GM12873 (cell line): ENCODE measurements around the gene ZKSCAN5.

Experiments
- CTCF ChIP-seq: IDR thresholded peaks from 2 replicates; pipeline ENCODE4 v1.5.1; 2012; ENCODE audit warnings: low read depth, mild to moderate bottlenecking, moderate library complexity, low read length, control low read depth; ENCODE audit not compliant: insufficient read depth; ENCODE audit errors: missing control alignments

ZKSCAN5 gene

DNA sequence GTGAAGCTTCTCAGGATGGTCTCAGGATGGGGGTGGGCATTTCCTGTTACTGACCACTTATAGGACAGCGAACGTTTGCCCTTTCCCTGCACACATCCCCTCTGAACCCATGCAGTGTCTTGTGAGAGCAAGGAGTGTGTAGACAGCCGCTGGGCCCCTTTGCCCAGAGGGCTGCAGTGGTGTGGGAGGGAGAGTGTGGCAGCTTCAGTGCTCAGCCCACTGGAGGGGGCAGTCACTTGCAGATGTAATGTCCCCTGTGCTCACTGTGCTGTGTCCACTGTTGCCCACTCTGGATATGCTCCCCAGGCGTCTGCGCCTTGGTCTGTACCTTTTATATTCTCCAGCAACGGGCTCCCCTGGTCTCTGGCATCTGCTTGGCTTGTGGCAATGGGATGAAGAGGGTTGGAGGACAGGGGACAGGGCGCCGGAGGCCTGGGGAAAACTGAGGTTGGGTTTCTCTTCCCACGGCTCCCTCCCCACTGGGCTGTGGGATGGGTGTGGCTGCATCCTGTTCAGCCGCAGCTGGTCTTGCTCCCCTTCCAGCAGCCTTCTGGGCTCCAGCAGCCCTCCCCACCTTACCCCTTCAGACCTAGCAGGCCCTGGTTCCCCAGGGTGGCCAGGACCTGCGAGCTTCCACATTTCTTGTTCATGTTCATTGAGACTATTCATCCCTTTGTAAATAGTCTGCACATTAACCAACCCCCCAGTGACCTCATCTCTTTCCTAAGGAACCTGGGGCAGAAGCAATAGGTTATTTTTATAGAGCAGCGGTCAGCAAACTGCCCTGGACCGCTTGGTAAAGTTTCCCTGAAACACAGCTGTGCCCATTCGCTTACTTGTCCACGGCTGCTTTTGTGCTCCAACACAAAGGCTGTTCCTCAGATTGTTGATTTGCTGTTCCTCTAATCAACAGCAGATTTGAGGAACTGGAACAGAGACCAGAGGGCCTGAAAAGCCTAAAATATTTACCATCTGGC, 25.7 kb upstream of the ZKSCAN5 start:
- TF ChIP-seq CTCF: no peak

DNA sequence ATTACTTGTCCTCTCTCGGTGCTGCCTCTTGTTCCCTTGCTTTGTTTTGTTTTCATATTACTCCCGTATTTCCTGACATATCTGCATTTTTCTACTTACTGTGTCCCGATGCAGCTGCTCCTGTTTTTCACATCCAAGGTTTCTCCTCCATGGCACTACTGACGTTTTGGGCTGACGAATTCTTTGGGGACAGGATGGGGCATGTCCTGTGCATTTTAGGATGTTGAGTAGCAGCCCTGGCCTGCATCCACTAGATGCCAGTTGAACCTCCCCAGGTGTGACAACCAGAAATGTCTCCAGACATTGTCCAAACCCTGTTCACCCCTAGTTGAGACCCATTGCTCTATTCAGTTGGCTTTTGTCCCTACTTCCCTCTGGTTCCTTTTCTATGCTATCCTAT, 19.4 kb upstream of the ZKSCAN5 start:
- TF ChIP-seq CTCF: no peak

- peak; percentile 21 for TF ChIP-seq CTCF
Measured at GRCh38 chr7:99489235-99489634, 15.2 kb upstream of the ZKSCAN5 start.

GRCh38 chr7:99490878-99491277, 13.6 kb upstream of the ZKSCAN5 start:
- no peak for TF ChIP-seq CTCF

DNA sequence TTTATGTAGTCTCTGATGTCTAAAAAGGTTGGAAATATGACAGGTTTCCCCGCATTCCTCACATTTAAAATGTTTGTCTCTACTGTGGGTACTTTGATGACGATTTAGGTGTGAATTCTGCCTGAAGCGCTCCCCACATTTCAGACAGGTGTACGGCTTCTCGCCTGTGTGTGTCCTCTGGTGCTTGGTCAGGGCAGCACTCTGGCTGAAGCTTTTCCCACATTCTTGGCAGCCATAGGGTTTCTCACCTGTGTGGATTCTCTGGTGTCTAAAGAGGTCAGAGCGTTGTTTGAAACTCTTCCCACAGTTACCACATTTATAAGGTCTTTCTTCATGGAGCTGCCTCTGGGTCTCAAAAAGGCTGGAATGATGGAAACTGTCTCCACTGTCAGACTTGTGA, 10.6 kb upstream of the ZKSCAN5 start:
- no peak for TF ChIP-seq CTCF

DNA sequence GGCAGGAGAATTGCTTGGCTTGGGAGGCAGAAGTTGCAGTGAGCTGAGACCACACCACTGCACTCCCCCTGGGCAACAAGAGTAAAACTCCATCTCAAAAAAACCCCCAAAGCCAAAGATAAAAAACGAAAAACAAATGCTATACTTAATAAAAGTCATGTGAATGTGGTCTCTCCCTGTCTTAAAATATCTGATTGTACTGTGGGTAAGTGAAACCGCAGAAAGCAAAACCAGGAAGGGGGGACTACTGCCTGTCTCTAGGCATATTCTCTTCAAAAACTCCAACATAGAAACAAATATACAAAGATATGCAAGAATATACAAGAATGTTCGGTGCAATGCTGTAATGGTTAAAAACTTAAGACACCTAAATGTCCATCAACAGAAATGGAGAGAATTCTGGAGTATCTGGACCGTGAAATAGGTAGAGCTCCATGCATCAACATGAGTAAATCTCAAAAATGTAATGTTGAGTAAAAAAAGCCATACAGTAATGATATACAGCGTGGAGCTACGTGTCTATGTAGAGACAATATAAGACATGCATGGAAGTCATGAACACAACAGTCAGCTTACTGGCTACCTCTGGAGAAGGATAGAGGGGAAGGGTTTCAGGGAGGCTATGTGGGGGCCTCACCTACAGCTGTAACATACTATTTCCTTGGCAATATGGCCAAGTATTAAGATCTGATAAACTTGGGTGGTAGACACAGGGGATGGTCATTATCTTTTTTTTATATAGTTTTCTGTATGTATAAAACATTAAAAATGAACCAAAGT, 6.5 kb upstream of the ZKSCAN5 start:
- no peak for TF ChIP-seq CTCF

DNA sequence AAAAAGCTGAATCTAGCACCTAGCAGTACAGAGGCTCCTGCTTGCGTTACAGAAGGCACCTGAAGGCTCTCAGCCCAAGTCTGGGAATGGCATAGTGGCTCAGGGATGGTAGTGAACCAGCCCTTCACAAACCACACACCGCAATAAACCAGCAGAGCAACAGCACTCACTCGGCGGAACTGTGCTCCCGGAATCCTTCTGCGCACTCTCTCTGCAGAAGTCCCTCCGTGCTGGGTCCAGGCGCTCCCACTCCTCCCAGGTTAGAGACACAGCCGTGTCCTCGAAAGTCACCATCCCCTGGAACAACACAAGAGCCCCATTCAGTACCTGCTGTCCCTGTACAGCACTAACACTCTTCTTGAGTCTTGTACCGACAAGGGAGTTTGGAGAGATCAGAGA, 5.9 kb upstream of the ZKSCAN5 start:
- TF ChIP-seq CTCF: no peak
